HG02870 (cell line): ENCODE measurements around the gene DTL.

Experiments
- ATAC-seq: cut with Tn5 transposase; IDR thresholded peaks from one replicate; pipeline ENCODE4 v1.9.1; 2021; ENCODE audit warnings: mild to moderate bottlenecking, moderate library complexity; ENCODE audit not compliant: unreplicated experiment

DTL gene

GRCh38 chr1:212121779-212122178 lies 86.2 kb downstream of the DTL start:
- no peak for ATAC-seq

- ATAC-seq, result no peak
These were observed 89.4 kb downstream of the DTL start for GRCh38 chr1:212124690-212125582.

DNA sequence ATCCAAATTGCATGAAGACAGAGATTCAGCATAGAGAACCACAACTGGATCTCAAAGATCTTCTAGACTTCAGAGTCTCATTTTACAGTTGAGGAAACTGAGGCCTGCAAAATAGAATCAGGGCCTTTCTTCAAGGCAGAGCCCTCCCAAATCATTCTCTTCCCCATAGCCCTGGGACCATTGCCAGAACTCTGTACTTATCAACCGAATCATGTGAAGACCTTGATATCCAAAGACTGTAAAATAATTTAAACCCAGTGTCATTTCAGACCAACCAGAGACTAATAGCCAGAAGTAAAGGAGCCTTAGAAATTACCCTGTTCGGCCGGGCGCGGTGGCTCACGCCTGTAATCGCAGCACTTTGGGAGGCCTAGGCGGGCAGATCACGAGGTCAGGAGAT lies 90.1 kb downstream of the DTL start:
- ATAC-seq, result no peak

- ATAC-seq, result no peak
These were observed 91.7 kb downstream of the DTL start for GRCh38 chr1:212127221-212127620.

GRCh38 chr1:212129781-212130180 lies 94.2 kb downstream of the DTL start:
- no peak for ATAC-seq

DNA sequence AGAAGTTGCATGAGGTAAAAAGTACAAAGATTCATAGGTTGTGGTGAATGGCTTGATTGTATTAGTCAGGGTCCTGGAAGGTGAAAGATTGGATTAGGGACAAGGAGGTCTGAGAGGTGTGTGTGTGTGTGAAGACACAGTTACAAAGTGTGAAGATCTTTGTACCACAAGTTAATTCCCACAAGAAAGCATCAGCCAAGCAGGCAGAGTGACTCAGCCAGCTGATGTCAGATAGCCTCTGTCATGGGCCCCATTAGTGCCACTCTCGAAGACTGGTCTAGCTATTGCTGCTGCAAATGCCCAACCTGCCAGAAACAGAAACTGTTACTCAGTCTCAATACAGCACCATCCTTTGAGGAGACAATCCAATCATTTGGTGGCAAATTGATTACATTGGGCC lies 96.5 kb downstream of the DTL start:
- ATAC-seq, result no peak

DNA sequence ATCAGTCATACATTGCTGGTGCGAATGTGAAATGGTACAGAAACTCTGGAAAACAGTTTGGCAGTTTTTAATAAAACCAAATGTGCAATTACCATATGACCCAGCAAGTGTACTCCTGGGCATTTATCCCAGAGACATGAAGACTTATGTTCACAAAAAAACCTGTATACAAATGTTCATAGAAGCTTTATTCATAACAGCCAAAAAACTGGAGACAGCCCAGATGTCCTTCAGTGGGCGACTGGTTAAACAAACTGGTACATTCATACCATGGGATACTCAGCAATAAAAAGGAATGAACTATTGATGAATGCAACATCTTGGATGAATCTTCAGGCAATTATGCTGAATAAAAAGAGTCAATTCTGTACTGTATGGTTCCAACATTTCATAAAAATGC lies 97.8 kb downstream of the DTL start:
- ATAC-seq, result no peak

GRCh38 chr1:212135166-212135565 lies 99.6 kb downstream of the DTL start:
- no peak for ATAC-seq

- ATAC-seq, result no peak
These were observed 102.3 kb downstream of the DTL start for GRCh38 chr1:212137854-212138253.

GRCh38 chr1:212138457-212138856 lies 102.9 kb downstream of the DTL start:
- no peak for ATAC-seq

GRCh38 chr1:212139526-212140135 lies 104.1 kb downstream of the DTL start:
- ATAC-seq, result no peak

- no peak for ATAC-seq
These were observed 105.9 kb downstream of the DTL start for GRCh38 chr1:212141404-212141803.

DNA sequence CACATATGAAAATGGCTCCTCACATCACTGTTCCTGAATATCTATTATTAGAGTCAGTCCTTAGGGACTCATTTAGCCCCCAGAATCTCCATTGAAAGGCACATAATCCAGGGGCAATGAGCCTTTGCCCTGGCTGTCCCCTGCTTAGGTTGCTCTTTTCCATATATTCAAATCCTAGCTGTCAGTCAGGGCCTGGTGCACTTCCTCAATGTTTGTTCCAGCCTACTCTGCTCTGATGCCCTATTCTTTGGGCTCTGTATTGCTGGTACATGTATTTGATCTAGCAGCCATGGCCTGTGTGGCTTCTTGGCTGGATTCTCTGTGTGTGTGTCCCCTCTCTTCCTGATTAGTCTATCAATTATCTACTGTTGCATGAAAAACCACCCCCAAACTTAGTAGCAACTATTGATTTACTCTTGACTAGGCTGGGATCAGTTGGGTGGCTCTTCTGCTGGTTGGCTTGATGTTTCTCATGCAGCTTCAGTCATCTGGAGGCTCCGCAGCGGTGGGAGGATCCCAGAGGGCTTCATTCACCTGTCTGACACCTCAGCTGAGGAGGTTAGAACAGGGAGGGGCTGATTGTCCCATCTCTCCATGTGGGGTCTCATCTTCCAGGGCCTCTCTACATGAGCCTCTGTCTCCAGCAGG lies 107.5 kb downstream of the DTL start:
- no peak for ATAC-seq

DNA sequence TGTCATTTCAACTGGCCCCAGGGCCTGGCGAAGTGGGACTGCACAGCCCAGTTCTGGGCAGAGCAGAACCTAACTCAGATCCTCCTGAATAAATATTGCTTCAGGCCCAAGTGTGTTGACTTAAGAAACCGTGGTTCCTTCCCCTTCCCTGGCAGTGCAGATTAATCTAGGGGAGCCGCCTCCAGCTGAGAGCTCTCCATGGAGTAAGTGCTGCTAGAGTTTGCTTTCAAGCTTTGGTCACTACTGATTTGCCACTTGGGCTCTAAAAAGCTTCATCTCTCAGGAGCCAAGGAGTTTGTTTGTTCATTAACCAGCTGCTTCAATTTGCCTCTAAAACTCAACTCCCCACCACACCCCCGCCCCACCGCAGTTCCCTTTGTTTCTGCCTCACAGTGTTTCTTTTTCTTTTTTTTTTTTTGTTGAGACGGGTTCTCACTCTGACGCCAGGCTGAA lies 112.1 kb downstream of the DTL start:
- no peak for ATAC-seq

GRCh38 chr1:212149566-212149965 lies 114.0 kb downstream of the DTL start:
- ATAC-seq, result no peak

- ATAC-seq, result no peak
These were observed 116.8 kb downstream of the DTL start for GRCh38 chr1:212152308-212152693.

- no peak for ATAC-seq
These were observed 117.3 kb downstream of the DTL start for GRCh38 chr1:212152869-212153268.

DNA sequence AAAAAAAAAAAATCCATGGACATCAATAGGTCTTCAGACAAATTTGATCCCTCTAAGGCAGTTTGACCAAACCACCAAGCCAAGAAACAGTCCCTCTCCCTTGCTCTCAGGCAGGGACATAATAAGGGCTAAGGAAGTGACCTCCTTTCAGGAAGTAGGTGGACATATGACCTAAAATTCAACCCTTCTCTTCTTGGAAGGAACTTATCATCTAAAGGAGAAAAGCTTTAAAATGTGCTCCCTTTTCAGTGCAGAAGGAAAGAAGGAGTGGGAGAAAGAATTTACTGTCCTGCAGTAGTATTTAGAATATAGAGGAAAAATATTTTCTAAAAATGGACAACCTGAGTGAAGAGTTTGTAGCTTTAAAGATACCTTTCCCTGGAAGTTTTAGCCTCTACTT lies 118.1 kb downstream of the DTL start:
- ATAC-seq, result no peak
